H1 (cell line): ENCODE measurements around the gene CNIH1.
"Not testable (repeated sequence)": the region's sequence is repeated elsewhere in the genome, so short reads cannot be mapped to it uniquely, and the experiment has no call there.

Source experiments
- EZH2 ChIP-seq: fragments of 200-600 bp; sonication (generic); IDR thresholded peaks from 2 replicates; pipeline ENCODE4 v1.7.1; 2012; ENCODE audit warnings: low read depth, mild to moderate bottlenecking, moderate library complexity, low read length, inconsistent platforms; ENCODE audit not compliant: severe bottlenecking
- HDAC2 ChIP-seq, 2 experiments: fragments of 300-600 bp in 1 of 2; sonication (generic) in 1 of 2; IDR thresholded peaks; 2 replicates each; pipeline ENCODE4 v1.6.1; 2011 to 2012; ENCODE audit warnings: low read depth in 2 of 2, low read length in 2 of 2, mild to moderate bottlenecking in 2 of 2, moderate library complexity in 2 of 2, borderline replicate concordance in 1 of 2, inconsistent platforms in 1 of 2
- POLR2A ChIP-seq, 2 experiments: IDR thresholded peaks; 1 replicate in 1 of 2; 2 replicates in 1 of 2; pipeline ENCODE4 v1.6.1; 2011; ENCODE audit warnings: low read depth in 2 of 2, low read length in 2 of 2, mild to moderate bottlenecking in 2 of 2; ENCODE audit errors: control extremely low read depth in 1 of 2
- TEAD4 ChIP-seq: IDR thresholded peaks from 2 replicates; pipeline ENCODE4 v1.6.1; 2012; ENCODE audit warnings: low read depth, low read length, inconsistent platforms, mixed read lengths
- TF ChIP-seq, protein P1 (sequence below): IDR thresholded peaks from 2 replicates; pipeline ENCODE4 v1.6.1; 2012; ENCODE audit warnings: inconsistent platforms

GRCh38 chr14:54442961-54443360 lies 1.8 kb upstream of the CNIH1 start:
- not testable (repeated sequence) for TF ChIP-seq EZH2; POLR2A (IDR thresholded peaks at IDR 0.05; ENCODE audit: control extremely low read depth in 1 of 2, low read depth in 2 of 2, low read length in 2 of 2); TEAD4; HDAC2 (IDR thresholded peaks at IDR 0.05; ENCODE audit: borderline replicate concordance in 1 of 2, low read depth in 2 of 2, low read length in 2 of 2)
- TF ChIP-seq, protein P1, sequence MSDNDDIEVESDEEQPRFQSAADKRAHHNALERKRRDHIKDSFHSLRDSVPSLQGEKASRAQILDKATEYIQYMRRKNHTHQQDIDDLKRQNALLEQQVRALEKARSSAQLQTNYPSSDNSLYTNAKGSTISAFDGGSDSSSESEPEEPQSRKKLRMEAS, result not testable (repeated sequence)
